Fibroblast of peridontal ligament (primary cell): ENCODE measurements around the gene SUN5.

Source experiments
- DNase-seq: peaks from one replicate; pipeline ENCODE4 v3.0.0-alpha.2; 2010; ENCODE audit errors: extremely low read depth

Gene SUN5

DNA sequence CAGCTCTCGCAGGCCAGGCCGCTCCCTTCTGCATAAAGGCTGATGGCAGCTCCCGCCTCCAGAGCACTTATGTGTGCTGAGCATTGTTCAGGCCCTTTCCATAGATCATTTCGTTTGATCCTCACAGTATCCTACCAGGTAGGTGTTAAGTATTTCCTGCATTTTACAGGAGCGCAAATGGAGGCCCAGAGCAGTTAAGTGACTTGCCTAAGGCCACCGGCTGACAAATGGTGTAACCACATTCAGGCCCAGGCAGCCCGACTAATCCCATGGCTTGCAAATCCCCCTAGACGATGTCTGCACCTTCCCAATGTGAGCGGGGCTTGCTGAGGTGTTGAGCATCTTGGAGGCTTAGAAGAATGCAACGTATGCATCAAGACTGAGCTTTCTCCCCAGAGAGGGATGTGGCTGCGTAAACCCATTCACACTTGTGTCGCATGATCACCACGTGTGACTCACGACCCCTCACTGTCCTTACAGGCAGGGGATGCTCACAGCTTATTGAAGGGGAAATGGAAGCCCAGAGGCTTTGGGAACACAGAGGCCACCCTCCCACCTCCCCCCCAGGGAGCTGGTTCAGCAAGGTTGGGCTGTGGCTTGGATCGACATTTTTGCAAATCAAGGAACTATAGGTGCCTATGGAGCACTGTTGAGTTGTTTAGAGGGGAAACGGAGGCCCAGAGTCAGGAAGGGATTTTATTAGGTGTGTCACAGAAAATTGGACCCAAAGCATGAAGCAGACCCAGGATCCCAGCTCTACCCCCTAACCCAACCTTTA, 10.3 kb upstream of the SUN5 start:
- no peak for DNase-seq

DNA sequence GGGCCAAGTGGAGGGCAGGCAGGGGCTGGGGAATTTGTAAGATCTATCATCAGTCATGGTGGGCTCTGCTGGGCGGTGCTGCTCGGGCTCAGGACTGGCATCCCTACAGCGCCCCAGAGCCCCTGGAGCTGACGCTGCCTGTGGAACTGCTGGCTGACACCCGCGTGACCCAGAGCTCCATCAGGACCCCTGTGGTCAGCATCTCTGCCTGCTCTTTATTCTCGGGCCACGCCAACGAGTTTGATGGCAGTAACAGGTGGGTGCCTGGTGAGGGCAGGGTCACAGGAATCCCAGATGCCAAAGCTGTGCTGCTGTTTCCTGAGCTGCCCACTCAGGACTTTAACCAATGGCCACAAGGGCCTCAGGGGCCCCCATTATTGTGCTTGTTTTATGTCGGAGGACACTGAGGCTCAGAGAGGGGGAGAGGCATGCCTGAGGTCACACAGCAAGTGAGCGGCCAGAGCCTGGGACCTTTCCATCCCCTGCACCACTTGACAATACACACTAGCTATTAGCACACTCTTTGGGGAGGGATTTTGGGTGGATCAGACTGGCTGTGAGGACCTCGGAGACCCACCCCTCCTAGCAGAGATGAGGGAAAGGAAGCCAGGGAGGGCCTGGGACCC, 9.6 kb upstream of the SUN5 start:
- no peak for DNase-seq

DNA sequence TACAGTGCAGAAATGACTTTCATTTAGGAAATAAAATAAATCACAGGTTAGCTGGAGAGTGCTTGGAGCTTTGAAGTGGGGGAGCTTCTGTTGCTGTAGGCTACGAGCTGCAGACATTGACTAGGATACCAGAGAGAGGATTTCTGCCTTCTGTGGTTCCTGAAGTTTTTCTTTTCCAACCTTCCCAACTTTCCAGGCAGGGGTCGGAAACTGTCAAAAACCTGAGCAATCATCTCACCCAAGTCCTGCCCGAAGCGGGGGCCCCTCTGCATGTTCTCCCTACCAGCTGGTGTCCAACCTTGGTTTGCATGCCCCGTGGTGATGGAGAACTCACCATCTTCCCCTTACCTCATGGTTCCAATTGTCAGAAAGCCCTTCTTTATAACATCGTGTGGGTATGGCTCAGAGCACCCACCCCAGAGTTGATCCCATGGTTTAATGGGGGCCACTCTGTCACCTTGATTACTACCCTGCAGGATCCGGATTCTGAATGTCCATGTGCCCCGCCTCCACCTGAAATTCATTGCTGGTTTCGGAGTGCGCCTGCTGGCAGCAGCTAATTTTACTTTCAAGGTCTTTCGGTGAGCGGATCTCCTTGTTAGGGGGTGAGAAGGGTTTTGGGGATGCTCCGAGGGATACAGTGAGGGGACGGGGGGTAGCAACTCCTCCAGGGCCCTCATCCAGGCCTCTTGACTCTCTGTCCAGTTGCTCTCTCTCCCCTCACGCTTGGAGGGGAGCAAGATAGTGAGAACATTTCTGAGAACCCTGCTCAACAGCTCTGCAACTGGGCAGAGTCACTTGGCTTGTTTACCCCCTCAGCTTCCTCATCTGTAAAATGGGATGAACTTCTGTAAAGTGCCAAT, 8.3 kb upstream of the SUN5 start:
- DNase-seq: no peak

DNA sequence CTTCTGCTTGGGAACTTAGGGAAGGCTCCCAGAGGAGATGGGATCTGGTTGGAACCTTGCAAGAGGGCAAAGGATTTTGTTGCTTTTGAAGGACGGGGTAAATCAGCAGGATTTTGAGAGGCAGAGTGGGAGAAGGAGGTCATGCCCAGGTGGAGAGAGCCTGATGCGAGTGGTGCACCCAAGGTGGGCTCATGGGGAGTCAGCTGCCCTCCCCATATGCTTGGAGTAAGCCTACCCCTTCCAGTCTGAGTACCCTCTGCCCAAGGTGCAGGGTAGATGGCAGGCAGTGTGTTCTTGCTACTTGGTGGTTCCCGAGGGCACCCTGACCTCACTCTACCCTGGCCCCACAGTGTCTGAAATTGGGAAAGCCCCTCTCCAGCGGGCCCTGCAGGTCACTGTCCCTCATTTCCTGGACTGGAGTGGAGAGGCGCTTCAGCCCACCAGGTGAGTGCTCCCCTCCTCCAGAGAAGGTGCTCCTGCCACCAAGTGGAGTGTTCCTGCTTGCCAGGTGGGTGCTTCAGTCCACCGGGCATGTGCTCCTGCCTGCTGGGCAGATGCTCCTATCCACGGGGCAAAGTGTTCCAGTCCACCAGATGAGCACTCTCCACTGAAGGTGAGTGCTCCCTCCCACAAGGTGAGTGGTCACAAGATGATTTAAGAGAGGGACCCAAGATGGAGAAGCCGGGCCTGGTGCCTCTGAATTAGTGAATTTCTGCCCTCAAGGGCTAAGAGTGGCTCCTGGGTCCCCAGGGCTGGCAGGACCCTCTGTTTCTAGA, 6.6 kb upstream of the SUN5 start:
- no peak for DNase-seq

DNA sequence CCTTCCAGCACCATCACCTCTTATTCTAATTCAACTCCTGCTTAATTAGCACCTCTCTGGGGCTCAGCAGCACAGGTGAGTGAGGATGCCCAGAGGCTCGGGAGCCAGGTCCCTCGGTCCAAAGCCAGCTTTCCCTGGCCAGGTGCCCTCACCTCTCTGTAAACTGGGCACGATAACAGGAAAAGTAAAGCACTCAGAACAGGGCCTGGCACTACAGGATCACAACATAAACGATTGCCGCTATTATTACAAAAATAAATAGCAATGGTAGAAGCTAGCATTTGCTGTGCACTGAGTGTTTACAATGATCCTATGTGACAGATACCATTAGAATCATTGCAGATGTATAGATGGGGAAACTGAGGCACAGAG, 5.9 kb upstream of the SUN5 start:
- DNase-seq: no peak

DNA sequence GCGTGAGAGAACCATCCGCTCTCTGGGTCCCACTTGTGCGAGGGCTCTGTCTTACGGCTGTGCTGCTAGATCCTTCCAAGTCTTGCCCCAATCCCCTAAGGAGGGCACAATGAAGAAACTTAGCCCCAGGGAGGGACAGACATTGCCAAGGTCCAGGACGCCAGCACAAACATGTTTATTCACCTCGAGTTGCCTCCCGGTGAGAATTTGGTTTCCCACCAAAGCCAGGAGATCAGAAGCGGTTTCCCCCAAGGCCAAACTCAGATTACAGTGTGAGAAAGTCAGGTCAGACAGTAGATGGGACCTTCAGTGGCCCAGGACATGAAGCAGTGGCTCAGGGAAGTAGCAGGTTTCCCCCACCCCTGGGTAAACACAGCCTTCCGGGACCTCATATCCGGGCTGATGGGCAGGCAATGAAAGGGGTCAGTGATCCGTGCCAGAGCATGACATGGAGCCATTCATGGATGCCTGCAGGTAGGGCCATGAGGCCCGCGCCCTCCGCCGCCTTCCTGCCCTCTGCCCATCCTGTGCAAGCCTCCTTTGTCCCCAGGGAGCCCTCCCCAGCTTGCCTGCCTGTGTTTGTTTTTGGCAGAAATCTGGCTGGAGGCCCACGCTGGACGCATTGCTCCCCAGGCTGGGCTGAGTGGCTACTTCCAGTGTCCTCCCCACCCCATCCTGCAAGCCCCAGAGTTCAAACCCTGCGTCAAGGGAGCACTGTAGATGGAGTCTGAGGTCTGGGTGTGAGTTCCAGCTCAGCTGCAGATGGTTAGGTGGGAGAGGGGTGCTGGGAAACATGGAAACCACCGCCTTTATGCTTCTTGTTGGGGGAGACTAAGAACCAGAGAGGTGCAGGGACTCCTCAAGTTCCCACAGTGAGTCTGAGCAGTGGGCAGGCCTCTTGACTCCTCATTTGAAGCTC, 5.2 kb upstream of the SUN5 start:
- DNase-seq: no peak

DNA sequence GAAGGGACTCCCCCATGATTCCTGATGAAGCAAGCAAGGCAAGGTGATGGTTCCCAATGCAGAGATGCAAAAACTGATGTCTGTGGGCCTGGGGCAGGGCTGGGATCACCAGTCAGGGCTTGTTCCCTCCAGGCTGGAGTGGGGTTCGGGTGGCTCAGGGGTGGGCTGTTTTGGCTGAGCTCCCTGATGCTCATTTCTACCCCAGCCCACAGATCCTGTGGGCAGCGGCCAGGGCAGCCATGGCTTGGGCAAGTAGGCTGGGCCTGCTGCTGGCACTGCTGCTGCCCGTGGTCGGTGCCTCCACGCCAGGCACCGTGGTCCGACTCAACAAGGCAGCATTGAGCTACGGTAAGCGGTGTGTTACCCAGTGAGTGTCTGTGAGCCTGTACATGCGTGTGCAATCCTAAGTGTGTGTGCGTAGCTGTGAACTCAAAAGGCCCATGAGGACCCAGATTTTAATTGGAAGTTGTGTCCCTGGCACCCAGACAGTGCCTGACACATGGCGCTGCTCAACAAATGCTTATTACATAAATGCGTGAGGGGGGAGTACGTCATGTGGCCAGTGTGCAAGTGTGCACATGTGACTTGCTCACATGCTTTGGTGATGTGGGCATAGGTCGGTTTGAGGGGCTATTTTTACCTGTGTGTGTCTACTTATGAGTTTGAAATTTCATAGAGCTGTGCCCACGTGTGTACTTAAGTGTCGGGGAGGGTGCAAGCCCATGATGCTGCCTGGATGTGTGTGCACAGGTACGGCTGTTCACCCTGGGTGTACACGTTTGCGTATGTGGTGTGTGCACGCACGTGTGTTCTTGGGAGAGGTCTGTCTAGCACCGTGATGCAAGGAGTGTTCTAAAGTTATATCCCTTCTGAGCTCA, 4.3 kb upstream of the SUN5 start:
- DNase-seq: no peak

DNA sequence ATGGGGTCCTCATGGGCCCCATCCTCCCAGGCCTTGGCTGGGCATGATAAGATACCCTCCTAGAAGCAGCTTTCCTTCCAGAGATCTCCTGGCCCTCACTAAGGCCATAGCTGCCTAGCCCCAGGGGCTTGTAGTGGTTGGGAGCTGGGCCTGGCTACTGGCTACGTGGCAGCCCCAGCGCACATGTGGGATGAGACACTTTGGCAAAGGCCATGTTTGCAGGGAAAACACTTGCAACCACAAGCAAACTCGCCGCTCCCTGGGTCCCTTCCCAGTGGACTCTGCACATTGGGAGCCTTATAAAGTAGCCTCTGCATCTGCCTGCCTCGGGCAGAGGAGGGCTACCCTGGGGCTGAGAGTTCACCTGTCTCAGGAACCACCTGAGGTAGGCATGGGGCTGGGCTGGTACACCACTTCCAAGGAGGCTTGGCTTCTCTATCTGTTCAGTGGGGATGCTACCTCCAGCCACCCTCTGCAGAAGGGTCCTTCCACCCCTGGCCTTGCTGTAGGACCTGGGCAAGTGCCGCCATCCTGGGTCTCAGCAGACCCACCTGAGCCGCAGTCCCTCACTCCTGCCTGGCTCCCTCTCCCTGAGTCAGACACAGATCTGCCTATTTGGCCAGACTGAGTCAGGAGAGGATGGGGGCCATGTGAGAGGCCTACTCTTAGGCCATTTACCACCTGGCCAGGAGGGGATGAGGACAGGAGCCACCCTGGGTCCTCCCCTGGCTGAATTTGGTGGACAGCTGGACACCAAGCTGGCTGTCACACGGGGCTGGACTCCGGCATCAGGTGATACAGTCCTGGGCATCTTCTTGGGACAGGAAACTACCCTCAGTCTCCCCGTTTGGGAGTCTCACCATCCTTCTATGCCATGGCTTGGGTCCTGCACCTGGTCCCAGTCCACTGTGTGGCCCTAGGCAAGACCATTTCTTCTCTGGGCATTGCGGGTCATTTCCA, 3.4 kb upstream of the SUN5 start, which contains the start of gene BPIFB2:
BPIFB2 (plus strand) TSS at position 329 of the 960 bp plus-strand sequence. CDS start 871 bp downstream, outside the sequence.
- DNase-seq: no peak

DNA sequence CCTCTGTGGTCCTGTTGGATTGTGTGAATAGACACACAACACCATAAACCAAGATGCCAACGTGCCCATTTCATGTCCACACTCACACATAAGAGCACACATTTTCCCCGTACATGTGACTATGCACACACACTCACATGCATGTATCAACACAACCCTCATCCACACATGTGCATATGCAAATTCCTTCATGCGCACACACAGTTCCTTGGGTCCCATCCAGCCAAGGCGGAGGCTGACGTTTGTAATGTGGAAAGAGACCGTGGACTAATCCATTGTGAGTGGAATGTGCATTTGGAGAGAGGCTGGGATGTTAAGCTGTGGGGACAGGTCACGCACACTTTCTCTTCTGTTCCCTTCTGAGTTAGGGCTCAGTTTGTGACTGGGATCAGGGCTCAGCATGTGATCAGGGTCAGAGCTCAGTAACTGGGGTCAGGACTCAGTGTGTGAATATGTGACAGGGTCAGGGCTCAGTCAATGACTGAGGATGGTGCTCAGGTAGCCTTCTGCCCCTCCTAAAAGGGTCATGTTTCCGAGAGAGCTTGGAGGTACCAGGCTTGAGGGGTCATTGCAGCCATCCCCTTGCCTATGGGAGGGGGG, 2.6 kb upstream of the SUN5 start:
- no peak for DNase-seq

DNA sequence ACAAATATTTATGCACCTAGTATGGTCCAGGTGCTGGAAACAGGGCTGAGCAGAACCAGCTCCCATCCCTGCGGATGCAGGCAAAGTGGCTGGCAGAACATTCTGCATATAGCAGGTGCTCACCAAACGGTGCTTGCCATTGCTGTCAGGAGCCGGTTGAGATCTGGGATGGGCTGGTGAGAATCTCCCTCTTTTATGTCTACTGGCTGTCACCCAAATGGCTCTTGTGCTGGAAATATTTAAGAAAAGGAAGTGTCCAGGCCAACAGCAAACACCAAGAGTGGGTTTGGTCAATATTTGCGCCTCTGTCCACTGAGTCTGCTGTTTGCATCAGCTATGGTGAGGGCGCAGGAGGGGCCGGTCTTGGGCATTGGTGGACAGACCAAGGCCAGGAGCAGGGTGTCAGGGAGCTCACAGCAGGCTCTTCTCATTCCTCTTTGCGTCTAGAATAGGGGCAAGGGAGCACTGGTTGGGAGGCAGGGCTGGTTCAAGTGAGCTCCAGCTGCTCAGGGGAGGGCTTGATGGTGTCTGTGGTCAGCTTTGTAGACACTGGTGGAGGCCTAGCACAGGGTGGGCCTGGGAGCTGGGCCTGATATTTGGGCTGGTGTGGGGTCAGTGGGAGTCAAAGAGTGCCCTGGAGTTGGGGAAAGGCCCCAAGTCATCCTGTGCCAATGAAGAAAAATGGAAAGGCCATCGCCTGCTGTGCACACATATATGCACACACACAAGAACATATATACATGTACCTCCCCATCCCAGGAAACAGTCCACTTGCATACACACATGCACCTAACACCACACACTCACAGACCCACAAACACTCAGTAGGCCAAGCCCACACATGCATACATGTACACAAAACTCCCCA, 1.9 kb upstream of the SUN5 start:
- DNase-seq: no peak

DNA sequence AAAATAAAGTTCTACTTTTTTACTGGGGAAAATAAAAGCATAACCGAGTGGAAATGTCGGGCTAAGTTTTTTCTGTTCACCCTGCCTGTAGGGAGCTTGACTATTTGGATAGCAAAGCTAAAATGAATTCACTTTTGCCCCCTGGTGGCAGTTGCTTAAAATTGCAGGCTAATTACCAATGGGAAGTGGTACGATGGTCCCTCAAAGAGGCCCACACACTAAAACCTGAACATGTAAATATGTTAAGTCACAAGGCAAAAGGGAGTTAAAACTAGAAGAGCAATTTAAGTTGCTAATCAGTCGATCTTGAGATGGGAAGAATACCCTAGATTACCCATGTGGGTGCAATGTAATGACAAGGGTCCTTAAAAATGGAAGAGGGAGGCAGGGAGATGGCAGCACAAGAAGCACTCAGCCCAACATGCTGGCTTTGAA, 916 bp upstream of the SUN5 start:
- no peak for DNase-seq

DNA sequence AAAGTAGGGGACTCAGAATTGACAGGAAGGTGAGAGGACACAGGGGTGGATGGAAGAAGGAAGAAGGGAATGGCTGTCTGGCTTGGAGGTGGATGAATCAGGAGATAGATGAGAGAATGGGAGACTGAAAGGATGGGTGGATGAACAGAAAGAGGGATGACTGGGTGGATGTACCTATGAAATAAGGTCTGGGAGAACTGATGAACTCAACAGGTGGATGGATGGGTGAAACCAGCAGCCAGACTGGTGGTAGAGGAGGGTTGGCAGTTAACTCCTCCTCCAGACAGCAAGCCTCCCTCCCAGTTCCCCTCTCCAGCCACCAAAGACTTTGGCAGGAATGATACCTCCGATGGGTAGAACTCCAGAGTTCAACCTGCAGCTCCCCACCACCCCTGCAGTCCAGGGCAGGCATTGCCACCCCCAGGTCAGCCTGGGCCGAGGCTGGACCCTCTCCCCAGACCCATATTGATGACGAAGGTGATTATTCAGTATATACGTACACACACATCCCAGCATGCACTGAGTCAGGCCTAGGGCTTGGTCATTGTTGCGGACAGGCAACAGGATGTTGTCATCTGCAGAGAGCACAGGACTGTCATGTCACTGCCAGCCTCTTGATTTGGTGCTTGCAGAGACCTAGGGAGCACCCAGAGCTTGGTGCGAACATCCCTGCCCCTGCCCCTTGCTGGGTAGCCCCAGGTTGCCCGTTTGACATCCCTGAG, 2.0 kb downstream of the SUN5 start:
- DNase-seq: no peak

DNA sequence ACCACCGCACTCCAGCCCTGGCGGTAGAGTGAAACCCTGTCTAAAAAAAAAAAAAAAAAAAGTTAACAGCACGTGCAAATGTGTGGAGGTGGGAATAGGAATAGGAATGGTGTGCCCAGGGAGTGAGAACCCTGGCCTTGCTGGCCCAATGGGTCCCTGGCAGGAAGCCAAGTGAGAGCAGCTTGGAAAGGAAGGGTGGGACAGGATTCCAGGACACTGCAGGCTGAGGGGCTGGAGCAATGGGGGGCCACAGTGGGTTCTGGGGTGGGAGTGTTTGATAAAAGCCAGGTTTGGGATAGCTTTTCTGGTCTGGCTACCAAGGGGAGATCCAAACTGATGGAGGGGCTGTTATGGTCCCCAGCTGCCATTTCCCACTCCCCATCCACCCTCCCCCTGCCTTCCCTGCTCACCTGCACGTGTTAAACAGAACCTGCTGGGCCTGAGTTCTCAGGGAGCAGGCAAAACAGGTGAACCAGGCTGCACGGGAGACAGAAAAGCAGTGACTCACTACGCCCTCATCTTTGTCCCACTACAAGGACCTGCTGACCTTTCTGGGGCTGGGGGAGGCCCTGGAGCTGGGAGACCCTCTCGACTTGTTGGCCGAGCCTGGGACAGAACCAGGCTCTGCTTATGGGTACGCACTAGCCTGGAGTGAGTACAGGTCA, 3.3 kb downstream of the SUN5 start:
- no peak for DNase-seq

DNA sequence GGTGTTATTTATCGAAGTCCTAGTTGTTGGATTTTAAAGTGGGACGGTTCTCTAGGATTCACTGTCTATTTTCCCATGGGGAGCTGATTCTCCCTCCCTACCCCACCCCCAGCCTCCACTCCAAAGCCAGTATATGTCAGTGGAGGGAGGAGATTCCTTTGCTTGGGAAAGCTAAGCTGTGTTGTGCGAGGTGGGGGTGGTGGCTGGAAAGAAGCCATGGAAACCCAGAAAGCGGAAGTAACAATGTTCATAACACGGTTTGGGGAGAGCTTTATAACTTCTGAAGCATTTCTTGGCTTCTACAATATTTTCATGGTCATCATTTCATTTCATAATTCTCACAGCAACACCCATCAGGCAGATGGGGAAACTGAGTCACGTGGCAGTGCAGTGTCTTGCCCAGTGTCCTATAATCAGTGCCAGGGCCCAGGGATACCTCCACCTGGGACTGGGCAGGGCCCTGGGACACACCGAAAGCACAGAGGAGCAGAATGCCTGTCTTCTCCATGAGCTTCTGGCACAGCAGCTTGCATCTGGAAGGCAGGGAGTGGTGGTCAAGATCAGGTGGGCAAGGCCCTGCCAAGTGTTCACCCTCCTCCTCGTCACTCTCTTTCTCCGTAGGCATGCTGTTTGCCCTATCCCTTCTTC, 4.5 kb downstream of the SUN5 start:
- DNase-seq: no peak

DNA sequence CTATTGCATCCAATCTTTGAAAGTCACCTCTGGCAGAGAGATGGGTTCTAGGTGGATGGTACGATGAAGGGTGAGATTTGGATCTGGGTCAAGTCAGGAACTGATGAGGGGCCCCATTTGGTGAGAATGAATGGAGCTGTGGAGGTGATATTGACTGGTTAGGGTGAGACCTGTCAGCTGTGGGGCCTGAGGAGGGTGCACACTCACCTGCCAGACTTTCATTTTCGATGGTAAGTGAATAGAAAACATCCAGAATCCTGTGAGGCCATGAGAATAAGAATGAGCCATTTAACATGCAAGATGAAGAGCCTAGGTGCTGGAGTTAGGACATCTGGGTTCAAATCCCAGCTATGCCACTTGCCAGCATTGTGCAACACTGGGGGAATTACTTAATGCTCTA, 6.8 kb downstream of the SUN5 start:
- no peak for DNase-seq
